ENCODE measurements around the gene PFDN1.

DNA sequence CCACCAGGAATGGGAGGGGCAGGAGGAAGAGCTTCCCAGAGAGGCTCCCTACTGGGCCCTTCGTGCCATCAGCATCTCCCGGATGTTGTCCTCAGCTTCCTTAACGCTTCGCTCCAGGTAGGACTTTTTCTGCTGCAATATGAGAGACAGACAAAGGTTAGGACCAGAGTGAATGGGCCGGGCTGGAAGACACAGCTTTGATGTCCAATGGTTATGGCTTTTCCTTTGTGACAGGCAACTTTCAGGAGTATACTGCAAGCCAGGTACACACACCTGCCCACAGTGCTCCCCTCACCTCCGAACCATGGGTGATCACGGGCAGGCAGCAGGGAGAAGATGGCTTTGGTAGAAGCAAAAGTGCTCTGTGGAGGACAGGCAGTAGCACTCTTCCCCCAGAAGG, 57.0 kb downstream of the PFDN1 start:
- TF ChIP-seq POLR2A (IDR thresholded peaks at IDR 0.05) = no peak
- TF ChIP-seq, protein P1, sequence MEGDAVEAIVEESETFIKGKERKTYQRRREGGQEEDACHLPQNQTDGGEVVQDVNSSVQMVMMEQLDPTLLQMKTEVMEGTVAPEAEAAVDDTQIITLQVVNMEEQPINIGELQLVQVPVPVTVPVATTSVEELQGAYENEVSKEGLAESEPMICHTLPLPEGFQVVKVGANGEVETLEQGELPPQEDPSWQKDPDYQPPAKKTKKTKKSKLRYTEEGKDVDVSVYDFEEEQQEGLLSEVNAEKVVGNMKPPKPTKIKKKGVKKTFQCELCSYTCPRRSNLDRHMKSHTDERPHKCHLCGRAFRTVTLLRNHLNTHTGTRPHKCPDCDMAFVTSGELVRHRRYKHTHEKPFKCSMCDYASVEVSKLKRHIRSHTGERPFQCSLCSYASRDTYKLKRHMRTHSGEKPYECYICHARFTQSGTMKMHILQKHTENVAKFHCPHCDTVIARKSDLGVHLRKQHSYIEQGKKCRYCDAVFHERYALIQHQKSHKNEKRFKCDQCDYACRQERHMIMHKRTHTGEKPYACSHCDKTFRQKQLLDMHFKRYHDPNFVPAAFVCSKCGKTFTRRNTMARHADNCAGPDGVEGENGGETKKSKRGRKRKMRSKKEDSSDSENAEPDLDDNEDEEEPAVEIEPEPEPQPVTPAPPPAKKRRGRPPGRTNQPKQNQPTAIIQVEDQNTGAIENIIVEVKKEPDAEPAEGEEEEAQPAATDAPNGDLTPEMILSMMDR (IDR thresholded peaks at IDR 0.05) = no peak
